ENCODE measurements around the gene CFAP210.
"Not testable (repeated sequence)": the region's sequence is repeated elsewhere in the genome, so short reads cannot be mapped to it uniquely, and the experiment has no call there.

Gene CFAP210

GRCh38 chr2:169711751-169712509 is 17.7 kb upstream of the CFAP210 start:
- DNase-seq = no peak

- DNase-seq = no peak
These were observed 15.8 kb upstream of the CFAP210 start for GRCh38 chr2:169709981-169710380.

DNA sequence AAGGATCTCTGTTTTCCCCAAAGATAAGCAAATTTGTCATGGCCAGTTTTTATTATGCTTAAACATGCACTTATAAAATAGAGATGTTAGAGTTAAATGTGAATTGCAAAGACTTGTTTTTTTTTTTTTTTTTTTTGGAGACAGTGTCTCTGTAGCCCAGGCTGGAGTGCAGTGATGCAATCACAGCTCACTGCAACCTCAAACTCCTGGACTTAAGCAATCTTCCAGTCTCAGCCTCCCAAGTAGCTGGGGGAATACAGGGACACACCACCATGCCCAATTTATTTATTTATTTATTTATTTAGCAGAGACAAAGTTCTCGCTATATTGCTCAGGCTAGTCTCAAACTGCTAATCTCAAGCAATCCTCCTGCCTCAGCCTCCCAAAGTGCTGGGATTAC is 15.1 kb upstream of the CFAP210 start:
- no peak for DNase-seq

DNA sequence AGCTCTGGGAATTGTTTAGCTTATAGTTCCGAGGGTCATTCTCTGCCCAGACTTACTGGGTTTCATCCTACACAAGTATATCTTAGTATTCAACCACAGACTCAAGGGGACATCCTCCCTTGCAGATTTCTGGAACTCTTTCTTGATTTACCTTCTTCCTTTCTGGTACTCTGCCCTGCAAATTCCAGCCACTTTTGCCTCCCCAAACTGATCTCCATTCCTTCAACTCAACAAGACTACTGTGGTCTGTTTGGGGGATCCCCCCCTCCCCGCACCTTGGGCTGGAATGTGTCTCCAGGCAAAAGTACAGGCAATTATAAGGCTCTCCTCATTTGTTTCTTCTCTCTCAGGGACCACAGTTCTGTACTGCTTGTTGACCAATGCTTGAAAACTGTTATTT is 13.4 kb upstream of the CFAP210 start:
- DNase-seq = no peak

DNA sequence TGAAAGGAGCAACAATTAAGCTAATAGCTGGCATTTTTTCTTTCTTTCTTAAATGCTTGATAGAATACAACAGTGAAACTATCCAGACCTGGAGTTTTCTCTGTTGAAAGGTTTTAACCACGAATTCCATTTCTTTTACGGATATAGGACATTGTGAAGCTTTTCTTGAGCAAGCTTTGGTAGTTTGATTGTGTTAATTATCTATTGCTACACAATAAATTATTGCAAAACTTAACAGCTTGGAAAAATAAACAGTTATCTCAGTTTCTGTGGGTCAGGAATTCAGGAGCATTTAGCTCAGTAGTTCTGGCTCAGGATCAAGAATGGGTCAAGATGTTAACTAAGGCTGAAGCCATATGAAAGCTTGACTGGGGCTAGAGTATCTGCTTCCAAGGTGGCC is 11.7 kb upstream of the CFAP210 start:
- no peak for DNase-seq

DNA sequence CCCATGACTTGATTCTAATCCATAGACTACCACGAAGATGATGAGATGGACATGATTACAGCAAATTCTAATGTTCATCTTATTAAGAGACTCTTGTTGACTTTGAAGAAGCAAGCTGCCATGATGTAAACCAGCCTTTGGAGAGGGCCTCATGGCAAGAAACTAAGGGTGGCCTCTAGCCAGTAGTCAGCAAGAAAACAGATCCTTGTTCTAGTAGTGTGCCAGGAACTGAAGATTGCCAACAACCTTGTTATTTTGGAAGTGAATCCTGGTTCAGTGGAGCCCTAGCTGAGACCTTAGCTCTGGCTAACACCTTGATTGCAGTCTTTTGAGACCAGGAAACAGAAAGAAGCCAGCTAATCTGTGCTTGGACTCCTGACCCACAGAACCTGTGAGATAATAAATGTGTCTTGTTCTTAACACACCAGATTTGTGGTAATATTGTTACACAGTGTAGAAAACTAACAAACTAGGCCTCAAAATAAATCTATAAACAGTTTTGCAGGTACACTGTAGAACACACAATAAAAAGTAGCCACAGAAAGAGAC is 10.0 kb upstream of the CFAP210 start:
- no peak for DNase-seq

GRCh38 chr2:169702996-169703395 is 8.8 kb upstream of the CFAP210 start:
- no peak for DNase-seq

GRCh38 chr2:169699173-169699572 is 5.0 kb upstream of the CFAP210 start:
- not testable (repeated sequence) for DNase-seq

GRCh38 chr2:169696381-169696780 is 2.2 kb upstream of the CFAP210 start:
- DNase-seq = no peak

DNA sequence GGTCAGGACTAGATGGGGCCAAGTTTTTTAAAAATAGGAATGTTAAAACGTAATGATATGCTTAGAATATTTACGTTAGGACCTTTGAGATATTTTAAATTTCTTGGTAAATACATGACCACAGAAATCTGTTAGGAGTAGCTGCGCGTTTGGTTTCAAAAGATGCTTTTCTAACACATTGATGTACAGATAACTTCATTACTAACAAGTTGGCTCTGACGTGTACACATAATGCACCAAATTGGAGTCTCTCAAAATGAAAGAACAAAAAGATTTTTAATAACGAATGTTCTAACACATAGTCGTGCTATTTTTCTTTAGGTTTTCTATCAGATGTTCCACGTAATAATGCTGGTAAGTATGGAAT is 672 bp upstream of the CFAP210 start:
- no peak for DNase-seq

DNA sequence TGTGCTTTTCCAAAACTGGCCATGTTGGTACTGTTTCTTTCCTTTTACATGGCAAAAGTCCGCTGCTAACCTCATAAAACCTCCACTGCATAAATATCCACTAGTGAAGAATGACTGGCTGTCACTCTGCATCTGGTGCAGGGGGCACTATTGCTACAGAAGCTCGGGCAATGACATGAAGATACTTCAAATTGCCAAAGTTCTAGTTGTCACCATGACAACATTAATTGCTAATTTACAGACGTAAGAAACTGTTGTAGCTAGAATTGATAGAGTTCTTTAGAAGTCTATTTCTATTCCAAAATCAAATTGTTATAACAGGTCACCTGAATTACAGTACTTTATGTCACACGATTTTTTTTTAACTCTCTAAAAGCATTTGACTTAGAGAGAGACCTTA is 845 bp downstream of the CFAP210 start:
- DNase-seq = peak; percentile 6

- DNase-seq = no peak
These were observed 1.5 kb downstream of the CFAP210 start for GRCh38 chr2:169692718-169693117.

GRCh38 chr2:169690958-169691357 is 3.2 kb downstream of the CFAP210 start:
- DNase-seq = no peak

DNA sequence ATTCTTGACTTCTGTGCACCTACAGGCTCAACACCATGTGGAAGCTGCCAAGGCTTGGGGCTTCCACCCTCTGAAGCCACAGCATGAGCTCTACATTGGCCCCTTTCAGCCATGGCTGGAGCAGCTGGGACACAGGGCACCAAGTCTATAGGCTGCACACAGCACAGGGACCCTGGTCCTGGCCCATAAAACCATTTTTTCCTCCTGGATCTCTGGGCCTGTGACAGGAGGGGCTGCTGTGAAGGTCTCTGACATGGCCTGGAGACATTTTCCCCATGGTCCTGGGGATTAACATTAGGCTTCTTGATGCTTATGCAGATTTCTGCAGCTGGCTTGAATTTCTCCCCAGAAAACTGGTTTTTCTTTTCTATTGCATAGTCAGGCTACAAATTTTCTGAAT is 6.3 kb downstream of the CFAP210 start:
- not testable (repeated sequence) for DNase-seq

DNA sequence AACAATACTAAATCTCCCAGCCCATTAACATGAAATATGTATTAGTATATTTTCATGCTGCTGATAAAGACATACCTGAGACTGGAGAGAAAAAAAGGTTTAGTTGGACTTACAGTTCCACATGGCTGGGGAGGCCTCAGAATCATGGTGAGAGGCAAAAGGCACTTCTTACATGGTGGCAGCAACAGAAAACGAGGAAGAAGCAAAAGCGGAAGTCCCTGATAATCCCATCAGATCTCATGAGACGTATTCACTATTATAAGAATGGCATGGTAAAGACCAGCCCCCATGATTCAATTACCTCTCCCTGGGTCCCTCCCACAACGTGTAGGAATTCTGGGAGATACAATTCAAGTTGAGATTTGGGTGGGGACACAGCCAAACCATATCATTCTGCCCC is 7.4 kb downstream of the CFAP210 start:
- DNase-seq = not testable (repeated sequence)

GRCh38 chr2:169684712-169685111 is 9.5 kb downstream of the CFAP210 start:
- DNase-seq = not testable (repeated sequence)

GRCh38 chr2:169684135-169684565 is 10.1 kb downstream of the CFAP210 start:
- no peak for DNase-seq

GRCh38 chr2:169683425-169684134 is 10.6 kb downstream of the CFAP210 start:
- DNase-seq = no peak

DNA sequence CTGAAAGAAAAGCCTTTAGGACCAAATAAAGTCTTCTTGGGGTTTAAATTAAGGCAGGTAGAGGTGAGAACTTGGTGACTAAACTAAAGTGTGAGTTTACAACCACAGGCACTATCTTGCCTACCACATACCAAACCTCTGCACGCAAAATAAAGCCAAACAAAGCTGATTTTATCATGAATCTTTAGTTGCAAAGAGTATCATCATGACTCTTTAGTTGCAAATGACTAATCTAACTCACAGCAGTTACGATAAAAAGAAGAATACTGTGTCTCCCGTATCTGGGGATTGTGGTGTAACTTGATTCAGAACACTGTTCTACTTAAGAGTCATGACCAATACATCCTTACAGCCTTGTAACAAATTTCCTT is 11.2 kb downstream of the CFAP210 start:
- no peak for DNase-seq

DNA sequence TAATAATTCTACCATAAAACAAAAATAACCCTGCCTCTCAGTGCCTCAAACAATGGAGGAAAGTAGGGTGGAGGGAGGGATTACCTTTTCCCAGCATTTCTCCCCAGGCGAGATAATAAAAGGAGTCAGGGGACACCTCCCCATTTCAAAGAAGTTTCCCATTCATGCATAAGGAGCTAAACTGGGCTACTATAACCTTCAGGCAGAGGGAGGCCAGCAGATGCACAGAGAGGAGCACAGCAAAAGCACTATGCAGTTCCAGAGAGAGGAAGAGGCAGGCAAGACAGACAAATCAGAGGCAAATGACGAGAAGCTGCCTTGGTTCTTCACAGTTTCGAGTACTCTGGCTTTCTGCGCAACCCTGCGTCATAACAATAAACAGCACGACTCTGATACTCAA is 17.4 kb downstream of the CFAP210 start:
- no peak for DNase-seq

DNA sequence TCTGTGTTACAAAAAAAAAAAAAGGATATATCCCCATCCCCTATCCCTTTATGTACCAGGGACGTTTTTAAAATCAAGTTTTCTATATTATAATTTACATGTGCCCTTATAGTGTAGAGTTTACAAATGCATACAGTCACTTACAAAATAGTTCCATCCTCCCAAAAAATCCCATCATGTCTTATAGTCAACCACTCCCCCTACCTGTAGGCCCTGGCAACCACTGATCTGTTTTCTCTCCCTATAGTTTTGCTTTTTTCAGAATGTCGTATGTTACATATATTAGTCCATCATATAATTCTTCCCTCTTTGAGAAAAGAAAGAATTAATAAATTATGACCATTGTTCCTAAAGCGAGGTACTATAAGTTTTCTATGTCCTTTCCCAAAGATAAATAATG is 17.8 kb downstream of the CFAP210 start:
- no peak for DNase-seq

- DNase-seq = no peak
These were observed 20.3 kb downstream of the CFAP210 start for GRCh38 chr2:169673921-169674320.

DNA sequence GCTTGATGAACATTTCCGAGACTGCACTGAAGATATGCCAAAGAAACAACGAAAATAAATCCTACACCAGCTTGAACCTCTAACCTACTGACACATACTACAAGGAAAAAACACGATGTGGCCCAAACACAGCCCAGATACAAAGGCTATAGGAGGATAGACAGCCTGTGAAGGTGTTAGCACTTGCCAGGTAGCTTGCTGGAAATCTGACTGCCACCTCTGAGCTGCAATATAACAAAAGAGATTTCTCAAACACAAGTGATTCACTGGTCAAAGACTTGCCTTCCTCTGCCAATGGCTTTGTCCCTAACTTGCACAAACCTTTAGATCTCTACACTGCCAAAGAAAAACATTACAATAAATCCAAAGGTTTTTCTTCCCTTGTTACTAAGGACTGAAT is 21.1 kb downstream of the CFAP210 start:
- DNase-seq = no peak

DNA sequence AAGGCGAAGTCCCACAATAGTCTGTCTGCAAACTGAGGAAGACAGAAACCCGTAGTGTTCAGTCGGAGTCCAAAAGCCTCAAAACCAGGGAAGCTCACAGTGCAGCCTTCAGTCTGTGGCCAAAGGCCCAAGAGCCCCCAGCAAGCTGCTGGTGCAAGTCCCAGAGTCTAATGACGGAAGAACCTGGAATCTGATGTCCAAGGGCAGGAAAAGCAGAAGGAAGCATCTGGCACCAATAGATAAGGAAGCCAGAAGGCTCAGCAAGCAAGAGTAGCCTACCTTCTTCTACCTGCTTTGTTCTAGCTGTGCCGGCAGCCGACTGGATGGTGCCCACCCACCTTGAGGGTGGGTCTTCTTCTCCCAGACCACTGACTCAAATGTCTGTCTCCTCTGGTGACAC is 21.8 kb downstream of the CFAP210 start:
- no peak for DNase-seq

Data from NCI-H2171 treated with DMSO at 0.1 percent for 48 hours (cell line).